ENCODE data around the gene DNAH2. TPM values are rescaled to one million over a fixed set of nuclear protein-coding genes. Genes with fewer than 3 reads are reported as not detected.

Gene DNAH2
- polyA plus RNA-seq, 1 donor from 2014 or later = 2.0 TPM

DNA sequence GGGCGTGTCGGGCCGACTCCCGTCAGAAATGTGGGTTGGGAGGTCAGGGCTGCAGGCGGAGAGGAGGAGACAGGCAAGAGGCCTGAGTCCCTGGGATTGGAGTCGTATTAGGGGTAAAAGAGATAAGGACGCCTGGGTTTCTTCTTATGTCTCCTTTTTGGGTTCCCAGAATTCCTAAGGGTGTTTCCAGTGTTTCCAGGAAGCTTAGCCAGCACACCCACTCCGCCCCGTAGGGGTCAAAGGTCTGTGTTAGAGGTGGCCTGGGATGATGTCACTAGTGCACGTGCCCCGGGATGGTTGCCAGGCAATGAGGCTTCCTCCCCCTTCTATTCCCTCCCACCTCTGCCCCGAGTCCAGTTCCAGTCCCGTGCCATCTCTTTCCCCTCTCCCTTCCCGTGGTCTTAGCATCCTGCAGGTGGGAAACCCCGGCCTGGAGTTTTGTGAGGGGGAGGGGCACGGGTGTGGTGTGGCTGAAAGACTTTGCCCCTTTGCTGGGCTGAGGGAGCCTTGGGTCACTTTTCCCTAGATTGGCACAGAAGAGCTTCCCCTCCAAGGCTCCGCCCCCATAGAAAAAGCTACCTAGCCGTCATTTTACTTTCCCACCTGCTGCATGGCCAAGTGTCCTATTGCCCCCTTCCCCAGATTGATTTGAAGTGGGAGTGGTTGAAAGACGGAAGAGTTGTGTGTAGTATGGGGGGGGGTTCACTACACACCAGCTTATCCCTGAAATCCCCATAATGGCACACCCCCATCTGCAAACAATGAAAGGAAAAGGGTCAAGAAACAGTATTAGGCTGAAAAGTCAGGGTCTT, 119.3 kb downstream of the DNAH2 start:
- peak overlapping the region; percentile 82 for H3K4me3 ChIP-seq (ENCODE audit: low read length)
- peaks cover 41% of the 10 kb centered on the region for H3K79me2 ChIP-seq (replicated peaks; ENCODE audit: insufficient read depth, low read length)
- H2AFZ ChIP-seq (ENCODE audit: low read depth, low read length) = no peak overlapping the region
- TF ChIP-seq TAF1 (IDR thresholded peaks at IDR 0.05; ENCODE audit: low read depth) (peak; percentile 57), POLR2AphosphoS5 (IDR thresholded peaks at IDR 0.05) (peak; percentile 67), MXI1 (conservative IDR thresholded peaks at IDR 0.05; ENCODE audit: poor library complexity, severe bottlenecking) (peak; percentile 70), SMC3 (conservative IDR thresholded peaks at IDR 0.05; ENCODE audit: poor library complexity) (no peak), EP300 (conservative IDR thresholded peaks at IDR 0.05; ENCODE audit: poor library complexity, severe bottlenecking) (peak; percentile 88)
- TF ChIP-seq, protein P1, sequence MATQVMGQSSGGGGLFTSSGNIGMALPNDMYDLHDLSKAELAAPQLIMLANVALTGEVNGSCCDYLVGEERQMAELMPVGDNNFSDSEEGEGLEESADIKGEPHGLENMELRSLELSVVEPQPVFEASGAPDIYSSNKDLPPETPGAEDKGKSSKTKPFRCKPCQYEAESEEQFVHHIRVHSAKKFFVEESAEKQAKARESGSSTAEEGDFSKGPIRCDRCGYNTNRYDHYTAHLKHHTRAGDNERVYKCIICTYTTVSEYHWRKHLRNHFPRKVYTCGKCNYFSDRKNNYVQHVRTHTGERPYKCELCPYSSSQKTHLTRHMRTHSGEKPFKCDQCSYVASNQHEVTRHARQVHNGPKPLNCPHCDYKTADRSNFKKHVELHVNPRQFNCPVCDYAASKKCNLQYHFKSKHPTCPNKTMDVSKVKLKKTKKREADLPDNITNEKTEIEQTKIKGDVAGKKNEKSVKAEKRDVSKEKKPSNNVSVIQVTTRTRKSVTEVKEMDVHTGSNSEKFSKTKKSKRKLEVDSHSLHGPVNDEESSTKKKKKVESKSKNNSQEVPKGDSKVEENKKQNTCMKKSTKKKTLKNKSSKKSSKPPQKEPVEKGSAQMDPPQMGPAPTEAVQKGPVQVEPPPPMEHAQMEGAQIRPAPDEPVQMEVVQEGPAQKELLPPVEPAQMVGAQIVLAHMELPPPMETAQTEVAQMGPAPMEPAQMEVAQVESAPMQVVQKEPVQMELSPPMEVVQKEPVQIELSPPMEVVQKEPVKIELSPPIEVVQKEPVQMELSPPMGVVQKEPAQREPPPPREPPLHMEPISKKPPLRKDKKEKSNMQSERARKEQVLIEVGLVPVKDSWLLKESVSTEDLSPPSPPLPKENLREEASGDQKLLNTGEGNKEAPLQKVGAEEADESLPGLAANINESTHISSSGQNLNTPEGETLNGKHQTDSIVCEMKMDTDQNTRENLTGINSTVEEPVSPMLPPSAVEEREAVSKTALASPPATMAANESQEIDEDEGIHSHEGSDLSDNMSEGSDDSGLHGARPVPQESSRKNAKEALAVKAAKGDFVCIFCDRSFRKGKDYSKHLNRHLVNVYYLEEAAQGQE (IDR thresholded peaks at IDR 0.05; ENCODE audit: borderline replicate concordance) = peak; percentile 76
- H3K27me3 ChIP-seq (ENCODE audit: insufficient read depth, low read depth, low read length) = no peaks in the 10 kb centered on the region
- peak overlapping the region; percentile 96 for H3K27ac ChIP-seq (ENCODE audit: low read length)
- peak overlapping the region; percentile 98 for H3K9ac ChIP-seq (ENCODE audit: low read length)
- peaks cover 15% of the 10 kb centered on the region for H3F3A ChIP-seq (ENCODE audit: insufficient read depth, low read length, poor library complexity, severe bottlenecking)
- no peaks in the 10 kb centered on the region for H3K9me2 ChIP-seq (ENCODE audit: insufficient read depth, low read length)
- no peaks in the 10 kb centered on the region for H3K9me3 ChIP-seq (ENCODE audit: low read length)
- H3K36me3 ChIP-seq (ENCODE audit: insufficient read depth, low read length) = no peaks in the 10 kb centered on the region
- peak overlapping the region; percentile 100 for H3K4me2 ChIP-seq (ENCODE audit: low read length)
- H4K20me1 ChIP-seq (ENCODE audit: insufficient read depth) = peaks cover 5% of the 10 kb centered on the region

DNA sequence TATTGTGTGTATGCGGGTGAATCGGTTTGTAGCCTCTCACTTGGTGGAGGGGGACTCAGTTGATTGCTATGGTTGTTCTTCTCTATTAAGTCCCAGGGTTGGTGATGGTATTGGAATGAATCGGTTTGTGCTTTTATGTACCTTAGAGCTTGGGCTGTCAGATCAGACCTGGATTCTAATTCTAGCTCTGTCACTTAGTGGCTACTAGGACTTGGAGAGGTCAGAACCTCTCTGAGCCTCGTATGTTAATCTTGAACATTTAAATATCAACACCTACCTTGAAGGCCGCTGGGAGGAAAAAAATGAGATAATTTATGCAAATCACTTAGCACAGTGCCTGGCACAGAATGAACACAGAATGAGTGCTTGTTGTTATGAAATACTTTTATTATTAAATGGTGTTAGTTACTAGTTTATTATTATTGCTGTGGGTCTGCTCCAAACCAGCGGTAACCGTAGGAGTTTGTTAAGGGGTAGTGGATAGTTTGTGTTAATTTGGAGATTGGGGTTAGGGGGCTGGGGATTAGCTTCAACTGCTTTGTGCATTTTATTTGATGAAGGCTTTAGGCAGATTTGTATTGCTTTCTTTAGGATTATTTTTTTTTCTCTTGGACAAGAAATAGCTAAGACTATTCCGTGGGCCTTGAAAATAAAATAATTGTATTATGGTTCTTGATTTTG, 120.0 kb downstream of the DNAH2 start:
- Histone ChIP-seq H3K27ac (ENCODE audit: low read length) (peak overlapping the region; percentile 96), H3K9me2 (ENCODE audit: insufficient read depth, low read length) (no peaks in the 10 kb centered on the region), H4K20me1 (ENCODE audit: insufficient read depth) (peaks cover 9% of the 10 kb centered on the region), H3K4me2 (ENCODE audit: low read length) (peak overlapping the region; percentile 100), H3K36me3 (ENCODE audit: insufficient read depth, low read length) (no peaks in the 10 kb centered on the region), H3K27me3 (ENCODE audit: insufficient read depth, low read depth, low read length) (no peaks in the 10 kb centered on the region), H3K9ac (ENCODE audit: low read length) (peak overlapping the region; percentile 98), H3K79me2 (replicated peaks; ENCODE audit: insufficient read depth, low read length) (peaks cover 45% of the 10 kb centered on the region), H3F3A (ENCODE audit: insufficient read depth, low read length, poor library complexity, severe bottlenecking) (peaks cover 15% of the 10 kb centered on the region), H3K4me3 (ENCODE audit: low read length) (peak overlapping the region; percentile 82), H2AFZ (ENCODE audit: low read depth, low read length) (no peak overlapping the region), H3K9me3 (ENCODE audit: low read length) (no peaks in the 10 kb centered on the region)
- TF ChIP-seq, protein P1 (IDR thresholded peaks at IDR 0.05; ENCODE audit: borderline replicate concordance) = no peak
- no peak for TF ChIP-seq RAD21 (conservative IDR thresholded peaks at IDR 0.05)
- no peak for TF ChIP-seq MXI1 (conservative IDR thresholded peaks at IDR 0.05; ENCODE audit: poor library complexity, severe bottlenecking)
- TF ChIP-seq, protein P2, sequence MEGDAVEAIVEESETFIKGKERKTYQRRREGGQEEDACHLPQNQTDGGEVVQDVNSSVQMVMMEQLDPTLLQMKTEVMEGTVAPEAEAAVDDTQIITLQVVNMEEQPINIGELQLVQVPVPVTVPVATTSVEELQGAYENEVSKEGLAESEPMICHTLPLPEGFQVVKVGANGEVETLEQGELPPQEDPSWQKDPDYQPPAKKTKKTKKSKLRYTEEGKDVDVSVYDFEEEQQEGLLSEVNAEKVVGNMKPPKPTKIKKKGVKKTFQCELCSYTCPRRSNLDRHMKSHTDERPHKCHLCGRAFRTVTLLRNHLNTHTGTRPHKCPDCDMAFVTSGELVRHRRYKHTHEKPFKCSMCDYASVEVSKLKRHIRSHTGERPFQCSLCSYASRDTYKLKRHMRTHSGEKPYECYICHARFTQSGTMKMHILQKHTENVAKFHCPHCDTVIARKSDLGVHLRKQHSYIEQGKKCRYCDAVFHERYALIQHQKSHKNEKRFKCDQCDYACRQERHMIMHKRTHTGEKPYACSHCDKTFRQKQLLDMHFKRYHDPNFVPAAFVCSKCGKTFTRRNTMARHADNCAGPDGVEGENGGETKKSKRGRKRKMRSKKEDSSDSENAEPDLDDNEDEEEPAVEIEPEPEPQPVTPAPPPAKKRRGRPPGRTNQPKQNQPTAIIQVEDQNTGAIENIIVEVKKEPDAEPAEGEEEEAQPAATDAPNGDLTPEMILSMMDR (IDR thresholded peaks at IDR 0.05; ENCODE audit: poor library complexity, severe bottlenecking) = no peak
- no peak for TF ChIP-seq POLR2AphosphoS5 (IDR thresholded peaks at IDR 0.05)
